ENCODE measurements around the gene THSD8. TPM values are rescaled to one million over a fixed set of nuclear protein-coding genes. Genes with fewer than 3 reads are reported as not detected.

THSD8 gene
- 8.2 TPM for polyA plus RNA-seq (2013, experiment 1 of 2; ENCODE audit: insufficient read length)
- polyA plus RNA-seq (2013, experiment 2 of 2; ENCODE audit: insufficient read length) = 8.7 TPM

DNA sequence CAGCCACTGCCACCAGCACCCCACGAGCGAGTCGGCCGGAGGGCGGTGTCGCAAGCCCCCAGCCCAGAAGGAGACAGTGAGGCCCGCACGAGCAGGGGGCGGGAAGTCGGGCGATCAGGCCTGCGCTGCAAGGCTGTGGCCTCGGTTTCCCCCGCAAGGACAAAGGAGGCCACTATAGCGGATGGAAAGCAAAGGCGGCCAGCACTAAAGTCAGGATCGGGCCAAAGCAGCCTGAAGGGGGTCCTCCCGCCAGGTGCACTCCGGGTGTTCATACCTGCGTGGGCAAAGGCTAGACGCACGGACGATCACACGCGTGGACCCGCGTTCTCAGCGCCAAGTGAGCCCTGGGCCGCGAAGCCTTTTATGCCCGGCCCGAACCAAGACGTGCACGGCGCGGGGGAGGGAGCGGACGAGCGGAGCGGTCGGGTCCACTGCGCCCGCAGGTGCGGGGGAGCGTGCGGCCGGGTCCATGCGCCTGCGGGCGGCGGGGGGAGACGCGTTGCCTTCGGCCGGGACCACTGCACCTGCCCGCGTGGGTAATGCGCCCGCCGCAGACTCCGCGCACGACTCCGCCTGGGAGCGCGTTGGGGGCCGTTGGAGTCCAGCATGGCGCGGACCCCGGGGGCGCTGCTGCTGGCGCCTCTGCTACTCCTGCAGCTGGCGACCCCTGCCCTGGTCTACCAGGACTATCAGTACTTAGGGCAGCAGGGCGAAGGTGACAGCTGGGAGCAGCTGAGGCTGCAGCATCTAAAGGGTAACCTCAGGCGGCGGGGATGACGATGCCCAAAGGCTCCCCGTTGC, at the start of gene THSD8, which contains the start of gene PRDX2:
THSD8 (plus strand) TSS at position 604 of the 801 bp plus-strand sequence; CDS start at position 607, 3 bp downstream.
PRDX2 (minus strand) TSS at position 335 of the 801 bp plus-strand sequence. CDS start 539 bp downstream, outside the sequence.
- peak; percentile 54 for DNase-seq

DNA sequence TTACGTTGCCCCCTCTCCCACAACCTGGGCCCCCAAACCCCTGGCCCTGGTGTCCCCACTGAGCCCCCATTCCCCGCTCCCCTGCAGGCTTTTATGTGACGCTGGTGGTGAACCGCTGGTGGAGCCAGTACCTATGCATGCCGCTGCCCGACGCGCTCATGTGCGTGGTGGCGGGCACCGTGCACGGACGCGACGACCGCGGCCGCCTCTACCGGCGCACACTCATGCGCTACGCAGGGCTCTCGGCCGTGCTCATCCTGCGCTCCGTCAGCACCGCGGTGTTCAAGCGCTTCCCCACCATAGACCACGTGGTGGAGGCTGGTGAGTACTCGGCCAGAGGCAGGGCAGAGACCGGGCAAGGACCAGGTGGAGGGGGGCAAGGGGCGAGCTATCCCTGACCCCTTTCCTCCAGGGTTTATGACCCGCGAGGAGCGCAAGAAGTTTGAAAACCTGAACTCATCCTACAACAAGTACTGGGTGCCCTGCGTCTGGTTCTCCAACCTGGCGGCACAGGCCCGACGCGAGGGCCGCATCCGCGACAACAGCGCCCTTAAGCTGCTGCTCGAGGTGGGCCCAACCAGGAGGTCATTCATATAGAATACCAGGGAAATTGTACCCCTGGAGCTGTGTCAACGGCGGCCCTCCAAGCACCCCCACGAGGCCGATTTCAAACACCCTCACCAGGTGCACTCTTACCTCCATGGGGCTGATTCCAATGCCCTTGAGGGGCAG, 47.2 kb upstream of the THSD8 start:
- no peak for DNase-seq

DNA sequence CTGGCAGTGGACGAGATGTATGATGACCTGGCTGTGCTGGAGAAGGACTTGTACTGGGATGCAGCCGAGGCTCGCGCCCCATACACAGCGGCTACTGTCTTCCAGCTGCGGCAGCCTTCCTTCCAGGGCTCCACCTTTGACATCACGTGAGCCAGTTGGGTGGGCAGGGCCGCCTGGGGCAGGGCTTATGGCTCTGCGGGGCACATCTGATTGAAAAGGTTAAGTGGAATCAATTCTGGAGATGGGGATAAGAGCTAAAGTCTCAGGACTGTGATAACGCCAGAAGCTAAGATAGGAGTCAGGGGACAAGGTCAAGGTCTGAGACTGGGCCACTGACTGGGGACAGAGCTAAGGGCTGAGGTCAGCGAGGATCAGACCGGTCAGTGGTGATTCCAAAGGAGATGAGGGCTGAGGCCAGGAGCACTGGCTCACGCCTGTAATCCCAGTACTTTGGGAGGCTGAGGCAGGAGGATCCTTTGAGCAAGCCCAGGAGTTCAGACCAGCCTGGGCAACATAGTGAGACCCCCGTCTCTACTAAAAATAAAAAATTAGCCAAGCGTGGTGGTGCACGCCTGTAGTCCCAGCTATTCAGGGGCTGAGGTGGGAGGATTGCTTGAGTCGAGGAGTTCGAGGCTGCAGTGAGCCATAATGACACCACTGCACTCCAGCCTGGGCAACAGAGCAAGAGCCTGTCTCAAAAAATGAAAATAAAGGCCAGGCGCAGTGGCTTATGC, 45.6 kb upstream of the THSD8 start:
- DNase-seq = no peak

DNA sequence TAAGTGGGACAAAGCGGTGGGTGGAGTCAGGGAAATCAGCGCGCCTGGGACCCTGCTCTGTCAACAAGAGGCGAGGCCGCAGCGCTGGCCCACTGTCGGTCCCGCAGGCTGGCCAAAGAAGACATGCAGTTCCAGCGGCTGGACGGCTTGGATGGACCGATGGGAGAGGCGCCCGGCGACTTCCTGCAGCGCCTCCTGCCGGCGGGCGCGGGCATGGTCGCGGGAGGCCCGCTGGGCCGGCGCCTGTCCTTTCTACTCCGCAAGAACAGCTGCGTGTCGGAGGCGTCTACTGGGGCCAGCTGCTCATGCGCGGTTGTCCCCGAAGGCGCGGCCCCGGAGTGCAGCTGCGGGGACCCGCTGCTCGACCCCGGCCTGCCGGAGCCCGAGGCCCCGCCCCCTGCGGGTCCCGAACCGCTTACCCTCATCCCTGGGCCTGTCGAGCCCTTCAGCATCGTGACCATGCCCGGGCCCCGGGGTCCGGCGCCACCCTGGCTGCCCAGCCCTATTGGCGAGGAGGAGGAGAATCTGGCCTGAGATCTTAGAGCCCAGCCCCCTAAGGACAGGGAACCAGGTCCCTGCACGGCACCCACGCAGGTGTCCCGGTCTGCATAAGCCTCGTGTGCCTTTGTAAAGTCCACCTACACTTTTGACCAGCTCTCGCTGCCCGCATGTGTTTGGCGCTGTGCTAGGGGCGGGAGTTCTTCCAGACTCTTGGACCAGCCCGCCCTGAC, 44.2 kb upstream of the THSD8 start:
- DNase-seq = peak; percentile 66

DNA sequence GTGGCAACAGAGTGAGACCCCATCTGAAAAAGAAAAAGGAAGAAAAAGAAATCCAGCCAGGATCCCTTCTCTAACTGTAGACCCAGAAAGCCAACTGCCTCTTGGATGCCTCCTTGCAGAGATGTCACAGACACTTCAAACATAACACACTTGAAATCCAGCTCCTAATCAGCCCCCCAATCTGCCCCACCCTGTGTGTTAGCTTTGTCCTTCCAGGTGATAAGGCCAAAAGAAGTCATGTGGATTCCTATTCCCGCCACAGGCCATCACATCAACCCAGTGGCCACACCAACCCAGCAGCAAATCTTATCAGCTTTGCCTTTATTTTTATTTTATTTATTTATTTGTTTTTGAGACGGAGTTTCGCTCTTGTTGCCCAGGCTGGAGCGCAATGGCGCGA, 42.2 kb upstream of the THSD8 start:
- DNase-seq = no peak

DNA sequence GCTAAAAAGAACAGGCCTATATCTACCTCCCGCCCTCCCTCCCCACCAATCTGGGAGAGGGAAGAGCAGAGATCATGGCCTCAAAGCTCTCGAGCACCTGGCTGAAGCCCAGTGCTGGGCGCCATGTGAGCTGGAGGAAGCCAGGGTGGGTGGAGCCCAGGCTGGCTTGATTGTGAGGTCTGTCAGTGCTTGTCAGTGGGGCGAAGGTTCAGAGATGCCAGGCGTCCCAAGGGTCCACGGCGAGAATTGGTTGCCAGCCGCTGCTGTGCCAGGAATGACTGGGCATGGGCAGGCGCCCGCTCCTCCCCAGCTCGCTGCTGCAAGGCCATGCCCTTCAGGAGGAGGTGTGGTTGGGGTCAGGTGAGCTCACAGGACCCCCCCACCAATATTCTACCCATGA, 38.8 kb upstream of the THSD8 start:
- DNase-seq = no peak

DNA sequence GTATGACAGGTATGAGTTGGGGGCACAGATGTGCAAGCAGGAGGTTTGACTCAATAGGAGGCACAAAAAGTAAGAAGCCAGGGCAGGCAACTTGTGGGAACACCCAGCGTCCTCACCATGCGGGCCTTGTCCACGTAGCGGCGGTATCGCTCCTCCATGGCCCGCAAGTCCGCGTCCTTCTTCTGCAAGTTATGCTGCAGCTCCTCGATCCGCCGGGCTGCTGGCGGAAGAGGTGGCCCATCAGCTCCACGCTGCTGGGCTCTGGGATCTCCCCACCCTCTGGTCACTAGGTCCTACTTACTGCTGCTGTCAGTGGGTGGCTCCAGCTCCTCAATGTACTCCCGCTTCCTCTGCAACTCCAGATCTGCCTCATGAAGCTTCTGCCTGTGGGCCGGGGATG, 37.2 kb upstream of the THSD8 start:
- no peak for DNase-seq

DNA sequence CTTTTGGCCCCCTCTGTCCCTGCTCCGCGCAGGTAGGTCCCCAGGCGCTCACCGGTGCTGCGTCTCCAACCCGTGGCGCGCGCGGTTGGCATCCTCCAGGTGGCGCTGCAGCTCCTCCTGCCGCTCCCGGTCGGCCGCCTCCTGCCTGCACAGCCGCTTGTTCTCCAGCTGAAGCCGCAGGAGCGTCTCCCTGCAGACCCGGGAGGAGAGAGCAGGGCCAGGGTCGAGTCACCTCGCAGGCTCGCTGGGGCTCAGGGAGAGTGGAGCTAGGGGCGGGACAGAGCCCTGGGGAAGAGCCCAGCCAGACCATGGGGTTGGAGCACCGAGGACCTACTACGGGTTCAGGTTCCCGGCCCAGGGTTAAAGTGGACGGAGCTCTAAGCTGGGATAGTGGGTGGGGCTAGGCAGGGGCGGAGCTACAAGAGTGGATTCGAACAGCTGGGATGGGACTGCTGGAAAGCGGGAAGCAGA, 35.8 kb upstream of the THSD8 start:
- DNase-seq = peak; percentile 80

DNA sequence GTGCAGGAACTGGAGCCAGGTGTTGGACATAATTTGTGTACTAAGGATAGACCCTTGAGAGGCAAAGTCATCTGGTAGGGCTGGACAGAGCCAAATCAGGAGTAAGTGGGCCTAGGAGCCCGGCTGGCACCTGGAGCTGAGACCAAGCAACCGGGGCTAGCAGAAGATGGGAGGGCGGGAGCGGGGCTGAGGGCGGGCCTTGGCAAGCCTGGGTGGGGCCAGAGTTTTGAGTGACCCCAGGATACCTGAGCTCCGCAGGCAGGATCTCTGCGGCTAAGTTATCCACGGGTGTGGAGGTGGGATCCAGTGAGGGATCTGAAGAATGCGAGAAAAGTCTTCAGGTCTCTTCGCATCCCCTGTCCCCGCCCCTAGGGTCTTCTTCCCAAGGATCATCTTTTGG, 34.7 kb upstream of the THSD8 start:
- no peak for DNase-seq

DNA sequence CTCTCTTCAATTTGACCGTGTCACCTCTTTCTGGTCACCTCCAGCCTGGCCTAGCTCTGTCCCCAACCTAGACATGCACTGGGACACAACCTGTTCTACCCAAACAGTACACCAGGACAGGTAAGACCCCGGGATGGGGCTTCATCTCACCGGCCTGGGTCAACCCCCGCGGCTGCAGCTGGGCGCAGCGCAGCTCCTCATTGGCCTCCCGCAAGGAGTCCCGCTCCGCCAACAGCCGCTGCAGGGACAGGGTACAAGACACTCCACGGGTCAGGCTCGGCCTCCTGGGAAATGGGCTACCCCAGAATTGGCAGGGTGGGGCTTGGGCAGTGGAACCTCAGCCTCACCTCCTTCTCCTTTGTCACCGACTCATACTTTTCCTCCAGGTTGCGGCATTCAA, 34.2 kb upstream of the THSD8 start:
- no peak for DNase-seq

DNA sequence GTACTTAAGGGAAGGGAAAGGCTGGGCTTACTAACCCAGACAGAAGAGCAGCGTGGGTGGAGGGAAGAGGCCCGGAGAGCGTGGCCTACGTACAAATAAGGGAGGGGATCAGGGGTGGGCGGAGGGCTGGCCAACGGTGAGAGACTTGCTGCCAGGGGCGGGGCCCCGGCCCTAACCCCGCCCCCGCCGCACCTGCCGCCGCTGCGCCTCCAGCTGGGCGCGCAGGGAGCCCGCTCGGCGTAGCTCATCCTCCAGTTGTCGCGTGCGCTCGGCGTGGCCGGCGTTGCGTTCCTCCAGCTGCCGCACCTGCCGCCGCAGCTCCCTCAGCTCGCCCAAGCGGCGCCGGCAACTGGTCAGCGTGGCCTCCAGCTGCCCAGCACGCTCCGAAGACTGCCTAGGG, 32.2 kb upstream of the THSD8 start:
- no peak for DNase-seq

DNA sequence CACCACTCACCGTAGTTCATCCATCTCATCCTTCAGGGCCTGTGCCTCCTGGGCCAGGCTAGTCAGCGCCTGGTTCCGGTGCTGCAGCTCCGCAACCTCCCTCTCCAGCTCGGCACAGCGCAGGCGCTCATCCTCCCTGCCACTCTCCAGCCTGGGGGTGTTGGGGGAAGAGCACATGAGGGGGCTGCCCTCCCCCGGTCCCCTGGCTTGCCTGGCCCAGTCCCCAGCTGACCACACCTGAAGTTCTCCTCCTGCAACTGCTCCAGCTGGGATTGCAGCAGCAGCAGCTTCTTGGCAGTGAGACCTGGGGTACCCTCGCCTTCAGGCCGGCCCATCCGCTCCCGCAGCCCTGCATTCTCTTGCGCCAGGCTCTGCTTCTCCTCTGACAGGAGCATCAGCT, 30.9 kb upstream of the THSD8 start:
- DNase-seq = no peak

DNA sequence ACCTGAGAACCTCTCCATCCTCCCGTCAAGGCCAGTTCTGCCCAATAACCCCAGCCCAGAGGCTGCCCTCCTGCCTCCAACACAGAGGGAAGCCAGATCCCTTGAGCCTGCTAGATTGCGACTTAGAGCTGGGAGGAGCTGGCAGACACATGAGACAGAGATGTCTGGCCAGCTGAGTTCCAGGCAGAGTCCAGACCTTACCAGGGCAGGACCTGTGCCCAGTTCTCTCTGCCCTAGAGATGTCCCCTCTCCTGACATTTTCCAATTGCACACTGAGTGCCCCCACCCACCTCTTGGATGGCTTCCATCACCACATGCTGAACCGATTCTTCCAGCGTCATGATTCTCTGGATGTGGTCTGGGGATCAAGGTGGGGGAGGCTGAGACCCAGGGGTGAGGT, 29.5 kb upstream of the THSD8 start:
- no peak for DNase-seq

DNA sequence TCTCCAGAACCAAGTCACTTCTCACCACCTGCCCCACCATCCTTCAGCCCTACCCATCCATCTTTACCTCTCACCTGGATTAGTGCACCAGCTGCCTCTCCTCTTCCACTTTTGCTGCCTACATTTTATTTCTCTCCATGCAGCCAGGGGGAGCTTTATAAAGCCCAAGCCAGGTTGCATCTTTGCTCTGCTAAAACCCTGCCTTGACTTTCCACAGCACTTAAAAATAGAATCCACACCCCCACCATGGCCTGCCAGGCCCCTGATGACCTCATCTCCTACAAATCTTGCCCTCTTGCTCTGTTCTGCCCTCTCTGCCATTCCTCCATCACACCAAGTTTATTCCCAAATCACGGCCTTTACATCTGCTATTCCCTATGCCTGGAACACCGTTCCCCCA, 28.3 kb upstream of the THSD8 start:
- DNase-seq = peak; percentile 63

DNA sequence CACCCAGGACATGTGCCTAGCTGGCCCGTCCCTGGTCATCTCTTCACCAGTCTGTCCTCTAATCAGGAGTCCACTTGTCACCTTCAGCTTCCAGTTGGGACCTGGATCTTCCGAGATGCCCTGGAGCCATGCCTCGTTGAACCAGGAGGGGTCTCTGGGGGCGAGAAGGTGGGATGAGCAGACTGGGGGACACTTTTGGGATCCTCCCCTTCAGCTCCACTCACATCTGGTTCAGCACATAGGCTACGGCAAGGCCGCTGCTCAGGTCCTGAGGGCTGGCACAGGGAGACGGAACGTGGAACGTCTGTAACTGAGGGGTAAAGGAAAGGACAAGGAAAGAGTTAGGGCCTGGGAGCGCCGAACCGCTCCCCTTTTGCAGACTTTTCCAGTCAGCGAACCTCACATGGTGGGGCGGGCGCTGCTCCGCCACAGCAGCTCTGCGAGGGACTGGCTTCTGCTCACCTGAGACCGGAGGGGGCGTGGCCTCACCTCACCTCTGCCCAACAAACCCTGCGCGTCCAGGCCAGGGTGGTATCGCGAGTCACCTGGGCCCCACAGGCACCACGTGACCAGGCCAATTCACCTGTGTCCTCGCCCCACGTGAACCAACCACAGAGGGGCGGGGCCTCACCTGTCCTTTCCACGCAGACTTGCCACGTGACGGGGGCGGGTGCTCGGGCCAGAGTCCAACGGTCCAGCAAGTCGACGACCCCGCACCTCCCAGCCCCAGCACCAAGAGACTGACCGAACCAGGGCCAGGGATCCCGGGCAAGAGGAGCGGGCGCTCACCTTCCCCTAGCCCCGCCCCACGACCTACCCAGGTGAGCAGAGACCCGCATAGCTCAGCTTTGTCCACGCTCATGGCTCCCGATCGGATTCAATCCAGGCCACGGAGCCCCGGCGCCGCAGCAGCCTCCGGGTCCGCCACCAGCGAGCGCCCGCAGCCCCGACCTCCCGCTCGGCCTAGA, 27.0 kb upstream of the THSD8 start, which contains the start of gene HOOK2:
HOOK2 (minus strand) TSS at position 965 of the 968 bp plus-strand sequence; CDS start at position 862, 103 bp downstream.
- no peak for DNase-seq

DNA sequence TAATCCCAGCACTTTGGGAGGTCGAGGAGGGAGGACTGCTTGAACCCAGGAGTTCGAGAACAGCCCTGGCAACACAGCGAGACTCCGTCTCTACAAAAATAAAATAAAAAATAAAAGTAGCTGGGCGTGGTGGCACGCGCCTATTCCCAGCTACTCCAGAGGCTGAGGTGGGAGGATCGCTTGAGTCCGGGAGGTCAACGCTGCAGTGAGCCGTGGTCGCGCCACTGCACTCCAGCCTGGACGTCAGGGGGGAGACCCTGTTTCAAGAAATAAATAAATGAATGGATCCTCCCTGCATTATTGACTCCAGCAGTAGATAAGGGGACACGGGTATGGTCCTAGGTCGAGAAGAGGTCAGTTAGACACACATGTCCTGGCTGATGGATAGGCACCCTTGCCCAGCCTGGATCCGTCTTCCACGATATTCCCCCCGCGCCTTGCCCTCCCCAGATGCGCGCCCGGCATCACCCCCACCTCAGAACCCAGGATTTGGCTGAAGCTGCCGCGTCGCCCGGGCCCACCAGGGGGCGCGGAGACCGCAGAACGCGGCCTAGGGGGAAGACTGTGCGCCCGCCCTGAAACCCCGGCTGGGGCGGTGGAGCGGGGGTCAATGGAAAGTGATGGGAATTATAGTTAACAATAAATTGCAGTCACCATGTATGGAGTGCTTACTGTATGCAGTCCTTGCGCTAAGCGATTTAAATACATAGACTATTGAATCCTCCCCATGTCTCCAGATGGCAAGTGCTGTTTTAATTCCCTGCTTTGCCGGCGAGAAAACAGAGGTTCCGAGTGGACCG, 24.5 kb upstream of the THSD8 start:
- DNase-seq = peak; percentile 82

DNA sequence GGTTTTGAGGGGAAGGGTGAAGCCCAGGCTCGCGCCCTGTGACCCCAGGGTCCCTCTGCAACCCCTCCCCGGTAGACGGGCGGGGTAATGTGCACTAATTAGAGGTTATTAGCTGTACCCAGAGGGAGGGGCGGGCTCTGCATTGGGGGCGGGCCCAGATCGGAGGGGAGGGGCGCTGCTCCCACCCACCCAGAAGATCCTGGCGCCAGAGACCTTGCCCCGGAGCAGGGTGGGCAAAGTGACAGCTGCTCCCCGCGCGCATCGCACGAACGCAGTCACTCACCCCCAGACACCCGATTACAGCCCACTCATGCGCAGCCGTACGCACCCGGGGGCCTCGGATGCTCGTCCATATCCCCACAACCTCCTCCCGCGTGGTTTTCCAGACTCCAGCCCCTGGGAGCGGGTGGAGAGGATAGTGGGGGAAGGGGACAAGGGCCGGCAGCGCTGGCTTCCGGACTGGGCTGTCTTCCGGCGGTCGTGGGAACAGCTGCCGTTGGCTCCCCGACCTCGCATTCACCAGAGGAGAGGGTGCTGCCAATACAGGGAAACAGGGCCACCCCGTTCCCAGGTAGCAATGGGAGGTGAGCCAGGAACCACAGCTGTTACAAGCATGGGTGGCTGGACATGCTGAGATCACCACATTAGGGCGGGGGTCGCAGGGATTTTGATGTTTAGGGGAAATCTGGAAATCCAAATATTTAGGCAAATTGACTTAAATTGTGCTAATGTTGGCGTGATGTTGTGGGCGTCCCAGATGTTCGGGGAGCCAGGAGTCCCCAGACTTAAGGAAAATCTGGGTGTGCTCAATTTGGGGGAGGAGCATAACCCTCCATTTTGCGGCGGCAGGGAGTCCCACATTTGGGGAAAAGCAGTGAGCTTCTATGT, 23.6 kb upstream of the THSD8 start:
- DNase-seq = peak; percentile 86

DNA sequence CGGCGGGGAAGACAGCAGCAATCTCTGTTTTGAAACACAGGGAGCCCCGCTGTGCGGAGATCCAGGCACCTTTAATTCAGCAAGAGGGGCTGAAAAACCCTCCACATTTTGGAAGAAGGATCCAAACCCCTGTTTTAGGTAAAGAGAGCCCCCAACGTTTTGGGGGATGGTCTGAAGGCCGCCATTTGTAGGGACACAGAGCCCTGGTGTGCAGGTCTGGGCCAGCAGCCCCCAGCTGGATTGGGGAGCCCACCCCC, 23.0 kb upstream of the THSD8 start:
- no peak for DNase-seq

Measured in fibroblast of skin of scalp (primary cell).